ENCODE data around the gene HOTAIR. TPM values are rescaled to one million over a fixed set of nuclear protein-coding genes. Genes with fewer than 3 reads are reported as not detected.

HOTAIR gene
- total RNA-seq, 1 donor from 2014 or later = not detected

DNA sequence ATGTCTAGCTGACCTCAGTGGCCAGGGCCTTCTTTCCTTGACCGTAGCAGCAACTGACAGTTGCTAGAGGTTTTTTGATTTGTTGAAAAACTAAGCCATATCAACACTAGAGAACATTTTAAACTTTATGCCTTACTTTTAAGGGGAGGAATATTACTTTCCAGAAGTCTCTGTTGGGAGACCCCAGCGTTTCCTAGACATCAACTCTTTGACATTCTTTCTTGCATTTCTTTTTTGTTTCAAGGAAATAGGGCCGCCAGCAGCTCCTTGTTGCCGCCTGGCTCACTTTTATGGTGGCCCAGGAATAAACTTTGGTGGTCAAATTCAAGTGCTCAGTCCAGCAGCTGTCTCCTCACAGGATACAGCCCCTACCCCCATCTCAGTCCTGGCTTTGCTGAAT lies 4.3 kb downstream of the HOTAIR start:
- DNase-seq (ENCODE audit: low read depth) = no peak

GRCh38 chr12:53969588-53970259 lies 5.0 kb downstream of the HOTAIR start:
- H4K20me1 ChIP-seq (ENCODE audit: insufficient read depth, low read length) = no peaks in the 10 kb centered on the region
- no peaks in the 10 kb centered on the region for H3K4me1 ChIP-seq (ENCODE audit: insufficient read depth, low read length)
- Mint-ChIP-seq H3K4me3 (ENCODE audit: unreplicated experiment) (no peak overlapping the region), H3K27me3 (ENCODE audit: low read depth, unreplicated experiment) (peaks cover 90% of the 10 kb centered on the region), H3K27ac (ENCODE audit: unreplicated experiment) (no peak overlapping the region), H3K36me3 (ENCODE audit: low read depth, unreplicated experiment) (no peaks in the 10 kb centered on the region), H3K4me1 (ENCODE audit: low read depth, unreplicated experiment) (no peaks in the 10 kb centered on the region), H3K9me3 (ENCODE audit: unreplicated experiment) (peaks cover 29% of the 10 kb centered on the region)
- H3K79me2 ChIP-seq (ENCODE audit: insufficient read depth, low read length) = no peaks in the 10 kb centered on the region
- FAIRE-seq = no peak
- H3K9me3 ChIP-seq (ENCODE audit: insufficient read depth, low read depth, low read length) = peaks cover 5% of the 10 kb centered on the region
- H3K36me3 ChIP-seq (ENCODE audit: insufficient read depth, low read length) = no peaks in the 10 kb centered on the region
- H2AFZ ChIP-seq (ENCODE audit: low read depth, low read length) = no peak overlapping the region
- DNase-seq (ENCODE audit: low read depth) = no peak
- no peak for TF ChIP-seq EZH2 (IDR thresholded peaks at IDR 0.05; ENCODE audit: insufficient read depth, low read length)
- TF ChIP-seq CTCF (IDR thresholded peaks at IDR 0.05; ENCODE audit: insufficient read depth, low read depth, low read length) = no peak
- H3K4me3 ChIP-seq (ENCODE audit: insufficient read depth, low read depth, low read length) = no peak overlapping the region
- H3K27me3 ChIP-seq (ENCODE audit: insufficient read depth, low read length) = peaks cover 99% of the 10 kb centered on the region
- no peak overlapping the region for H3K27ac ChIP-seq (ENCODE audit: low read depth, low read length)
- H3K9ac ChIP-seq (ENCODE audit: low read length) = no peak overlapping the region
- H3K4me2 ChIP-seq (ENCODE audit: low read length) = no peak overlapping the region

More for the DNA sequence above, 4.3 kb downstream of the HOTAIR start:
- TF ChIP-seq CTCF (IDR thresholded peaks at IDR 0.05; ENCODE audit: insufficient read depth, low read depth, low read length) = no peak
- peak; percentile 32 for TF ChIP-seq EZH2 (IDR thresholded peaks at IDR 0.05; ENCODE audit: insufficient read depth, low read length)
- H3K9ac ChIP-seq (ENCODE audit: low read length) = no peak overlapping the region
- FAIRE-seq = no peak
- Mint-ChIP-seq H3K27ac (ENCODE audit: unreplicated experiment) (no peak overlapping the region), H3K9me3 (ENCODE audit: unreplicated experiment) (peaks cover 29% of the 10 kb centered on the region), H3K36me3 (ENCODE audit: low read depth, unreplicated experiment) (no peaks in the 10 kb centered on the region), H3K27me3 (ENCODE audit: low read depth, unreplicated experiment) (peaks cover 87% of the 10 kb centered on the region), H3K4me1 (ENCODE audit: low read depth, unreplicated experiment) (no peaks in the 10 kb centered on the region), H3K4me3 (ENCODE audit: unreplicated experiment) (no peak overlapping the region)
- H3K79me2 ChIP-seq (ENCODE audit: insufficient read depth, low read length) = no peaks in the 10 kb centered on the region
- H3K27ac ChIP-seq (ENCODE audit: low read depth, low read length) = no peak overlapping the region
- no peak overlapping the region for H3K4me2 ChIP-seq (ENCODE audit: low read length)
- H3K4me3 ChIP-seq (ENCODE audit: insufficient read depth, low read depth, low read length) = no peak overlapping the region
- no peaks in the 10 kb centered on the region for H4K20me1 ChIP-seq (ENCODE audit: insufficient read depth, low read length)
- peaks cover 5% of the 10 kb centered on the region for H3K9me3 ChIP-seq (ENCODE audit: insufficient read depth, low read depth, low read length)
- no peaks in the 10 kb centered on the region for H3K4me1 ChIP-seq (ENCODE audit: insufficient read depth, low read length)
- no peak overlapping the region for H2AFZ ChIP-seq (ENCODE audit: low read depth, low read length)
- H3K27me3 ChIP-seq (ENCODE audit: insufficient read depth, low read length) = peaks cover 96% of the 10 kb centered on the region
- H3K36me3 ChIP-seq (ENCODE audit: insufficient read depth, low read length) = no peaks in the 10 kb centered on the region

Data from astrocyte (in vitro differentiated cells and primary cell).